Adrenal gland (tissue), 12 donors: Measurements from ENCODE around the gene FLYWCH2. TPM values are rescaled to one million over a fixed set of nuclear protein-coding genes. Genes with fewer than 3 reads are reported as not detected.
A peak's percentile ranks its signal among the peaks of the same experiment; 100 is the strongest.

Experiments
- DNase-seq, 7 donors: peaks; one replicate each; pipeline ENCODE4 v3.0.0-alpha.2; 2019 to 2020
- H3K27ac ChIP-seq, 5 donors: fragments of 200-600 bp; sonication (generic) in 4 of 5; 1 replicate in 3 of 5; 2 replicates in 2 of 5; pipeline versions ENCODE4 v1.5.1 to v1.8.0; 2016 to 2020; ENCODE audit warnings: mild to moderate bottlenecking in 1 of 5
- H3K27me3 ChIP-seq: fragments of 200-600 bp; 2 replicates; pipeline ENCODE4 v1.8.0; 2021
- H3K36me3 ChIP-seq, 2 donors: fragments of 200-600 bp; replicated peaks in 1 of 2; 1 replicate in 1 of 2; 2 replicates in 1 of 2; pipeline versions ENCODE4 v1.5.1 to v1.8.0; 2018 to 2022
- H3K4me1 ChIP-seq, 2 donors: fragments of 200-600 bp; replicated peaks in 1 of 2; 1 replicate in 1 of 2; 2 replicates in 1 of 2; pipeline versions ENCODE4 v1.5.1 to v1.8.0; 2018 to 2021
- H3K4me3 ChIP-seq, 4 donors: fragments of 200-600 bp; sonication (generic) in 3 of 4; one replicate each; pipeline ENCODE4 v1.5.1; 2016 to 2018
- H3K9me3 ChIP-seq, 3 donors: fragments of 200-600 bp; sonication (generic) in 1 of 3; replicated peaks in 1 of 3; 1 replicate in 2 of 3; 2 replicates in 1 of 3; pipeline versions ENCODE4 v1.5.1 to v1.8.0; 2016 to 2021
- CTCF ChIP-seq, 6 experiments: fragments of 450-650 bp in 4 of 6; fragments of 200-600 bp in 2 of 6; sonication (generic) in 1 of 6; IDR thresholded peaks; 1 replicate in 5 of 6; 2 replicates in 1 of 6; pipeline versions ENCODE4 v1.5.1 to v1.8.0; 2016 to 2021; ENCODE audit warnings: antibody characterized with exemption in 6 of 6, mild to moderate bottlenecking in 2 of 6, moderate library complexity in 1 of 6
- POLR2A ChIP-seq, 2 donors: fragments of 450-650 bp; IDR thresholded peaks; one replicate each; pipeline ENCODE4 v1.6.1; 2017; ENCODE audit warnings: antibody characterized with exemption in 2 of 2, mild to moderate bottlenecking in 2 of 2, moderate library complexity in 1 of 2
- WGBS, 4 donors: extraction: QIAGEN DNeasy Blood & Tissue Kit in 2 of 4; methylation state at CpG; one replicate each; pipeline versions ENCODE4 v1.1.5 to v1.1.7; 2013 to 2017; 5-methylcytosine and 5-hydroxymethylcytosine counted together
- intact Hi-C, 2 donors: fragments of 100-400 bp; cut with DNase I; formaldehyde crosslinking; loops; one replicate each; pipeline versions ENCODE4 v1.14.1 to v1.15.0; 2022 to 2023
- polyA plus RNA-seq, 3 donors: library from polyadenylated mRNA; stranded (reverse); fragments of 200-250 nt in 2 of 3; fragments of 350-450 nt in 1 of 3; fragmentation: Illumina TruSeq in 1 of 3; extraction: RNeasy Lipid Tissue Mini Kit (QIAGEN cat#74804) in 1 of 3; gene quantifications; one replicate each; pipeline ENCODE4 v1.2.3, GENCODE V29; 2013 to 2014
- total RNA-seq, 9 donors: library from RNA; depleted of rRNA in 4 of 9; stranded (reverse); fragments of >200 nt in 4 of 9; fragments of 120-200 nt in 1 of 9; fragmentation: NEBNext Ultra II Directional in 1 of 9; extraction: Animal tissue kit (Norgen Biotek cat#: 25700) in 1 of 9; gene quantifications; one replicate each; pipeline versions ENCODE4 v1.1.0 to v1.2.4, GENCODE V29; 2013 to 2023
- donor health status: healthy with polysubstance abuse.
- donor health status: Bipolar disorder and iron deficiency.
- donor health status: DM: yes; HTN: yes; CAD: no.
- donor health status: DM: no; HTN: no; CAD: no.
- donor health status: DM: no; HTN: no; CAD: no.
- donor health status: DM: yes; HTN: yes; CAD: no.

The FLYWCH2 gene
- total and polyA plus RNA-seq, 12 donors: 16.7 to 232 (median 59.7) TPM

GRCh38 chr16:2840914-2841313 lies 42.1 kb upstream of the FLYWCH2 start:
- DNase-seq: no peak
- Histone ChIP-seq H3K4me3 (no peak overlapping the region), H3K27me3 (peaks cover 5% of the 10 kb centered on the region), H3K36me3 (no peaks in the 10 kb centered on the region), H3K9me3 (no peaks in the 10 kb centered on the region), H3K27ac (no peak overlapping the region), H3K4me1 (peaks cover 0 to 6% of the 10 kb centered on the region in 2 donors)
- WGBS, 4 donors: 60 to 83% (median 79%) methylated on average over 6 to 12 of the region's 12 CpGs
- TF ChIP-seq POLR2A (IDR thresholded peaks at IDR 0.05) (no peak), CTCF (IDR thresholded peaks at IDR 0.05) (no peak)
- intact Hi-C loops: no loop called here

GRCh38 chr16:2841606-2842339 lies 41.2 kb upstream of the FLYWCH2 start:
- Histone ChIP-seq H3K4me1 (peaks cover 0 to 6% of the 10 kb centered on the region in 2 donors), H3K9me3 (no peaks in the 10 kb centered on the region), H3K27ac (peak overlapping the region in 1 of 5 donors; percentile 28), H3K4me3 (peak overlapping the region in 1 of 4 donors; percentile 46), H3K36me3 (no peaks in the 10 kb centered on the region), H3K27me3 (peaks cover 5% of the 10 kb centered on the region)
- 62 to 81% (median 76%) methylated on average over 7 to 18 of the region's 18 CpGs for WGBS, 4 donors
- no peak for DNase-seq
- intact Hi-C loops: no loop called here
- no peak for TF ChIP-seq POLR2A (IDR thresholded peaks at IDR 0.05)
- no peak for TF ChIP-seq CTCF (IDR thresholded peaks at IDR 0.05)

- TF ChIP-seq CTCF (IDR thresholded peaks at IDR 0.05): peak in 5 of 6 experiments; percentile 21 to 66 (median 36)
- no peak for TF ChIP-seq POLR2A (IDR thresholded peaks at IDR 0.05)
- Histone ChIP-seq H3K9me3 (no peaks in the 10 kb centered on the region), H3K27ac (peak overlapping the region in 1 of 5 donors; percentile 28), H3K27me3 (peaks cover 5% of the 10 kb centered on the region), H3K4me3 (peak overlapping the region in 2 of 4 donors; percentile 6 to 46), H3K4me1 (peaks cover 0 to 6% of the 10 kb centered on the region in 2 donors), H3K36me3 (no peaks in the 10 kb centered on the region)
- WGBS, 4 donors: 22 to 48% (median 42%) methylated on average over 24 to 40 of the region's 40 CpGs
- intact Hi-C loops: no loop called here
- DNase-seq: peak; percentile 28 to 71 (median 53)
These were observed 40.5 kb upstream of the FLYWCH2 start for GRCh38 chr16:2842340-2843000.

GRCh38 chr16:2843526-2843925 lies 39.5 kb upstream of the FLYWCH2 start:
- DNase-seq: no peak
- Histone ChIP-seq H3K4me3 (no peak overlapping the region), H3K4me1 (peaks cover 0 to 6% of the 10 kb centered on the region in 2 donors), H3K27me3 (peaks cover 2% of the 10 kb centered on the region), H3K9me3 (no peaks in the 10 kb centered on the region), H3K36me3 (no peaks in the 10 kb centered on the region), H3K27ac (no peak overlapping the region)
- WGBS, 4 donors: 86 to 93% (median 90%) methylated on average over 7 to 8 of the region's 8 CpGs
- intact Hi-C loops: no loop called here
- TF ChIP-seq CTCF (IDR thresholded peaks at IDR 0.05) (no peak), POLR2A (IDR thresholded peaks at IDR 0.05) (no peak)
